Cerebellar nuclear complex (tissue), 1 donor: ENCODE measurements around the gene GANC.

Experiments used
- DNase-seq, 2 experiments: peaks; one replicate each; lab custom pipeline; 2025; lab: John Stamatoyannopoulos, UW

The GANC gene

GRCh38 chr15:42344763-42345162, 71.8 kb downstream of the GANC start:
- DNase-seq = no peak

GRCh38 chr15:42345504-42345903, 72.5 kb downstream of the GANC start:
- DNase-seq = no peak

GRCh38 chr15:42348083-42348482, 75.1 kb downstream of the GANC start:
- DNase-seq = no peak

DNA sequence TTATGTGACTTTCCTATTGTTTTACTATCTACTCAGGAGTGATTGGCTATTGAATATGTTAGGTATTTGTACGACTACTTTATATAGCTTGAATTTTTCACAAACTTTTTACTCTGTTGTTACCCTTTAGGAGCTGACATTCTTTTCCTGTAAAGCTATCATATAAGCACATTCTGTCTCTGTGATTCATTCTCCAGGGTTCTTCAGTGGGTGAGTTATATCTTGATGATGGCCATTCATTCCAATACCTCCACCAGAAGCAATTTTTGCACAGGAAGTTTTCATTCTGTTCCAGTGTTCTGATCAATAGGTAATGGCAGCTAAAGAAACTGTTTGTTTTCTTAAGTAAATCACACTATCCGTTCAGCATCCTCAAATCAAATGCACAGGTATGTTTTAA, 76.2 kb downstream of the GANC start:
- DNase-seq = no peak

DNA sequence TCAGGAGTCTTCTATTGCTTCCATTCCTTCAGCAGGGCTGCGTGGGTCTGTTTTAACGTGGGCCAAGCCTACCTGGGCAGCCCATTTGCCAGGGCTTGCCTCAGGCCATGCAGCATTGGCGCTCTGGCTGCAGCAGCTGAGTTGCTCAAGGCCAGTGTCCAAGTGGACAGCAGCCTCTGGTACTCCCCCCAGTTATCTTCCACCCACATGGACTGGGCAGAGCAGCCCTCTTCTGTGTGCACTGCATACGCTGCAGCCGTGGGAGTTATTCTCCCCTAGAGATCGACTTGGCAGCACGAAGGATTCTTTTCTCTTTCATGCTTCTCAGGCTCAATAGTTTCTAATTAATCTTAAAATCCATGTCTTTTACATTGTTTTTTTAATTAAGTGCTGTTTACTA, 79.4 kb downstream of the GANC start:
- no peak for DNase-seq

GRCh38 chr15:42353061-42353460, 80.1 kb downstream of the GANC start:
- DNase-seq = no peak

DNA sequence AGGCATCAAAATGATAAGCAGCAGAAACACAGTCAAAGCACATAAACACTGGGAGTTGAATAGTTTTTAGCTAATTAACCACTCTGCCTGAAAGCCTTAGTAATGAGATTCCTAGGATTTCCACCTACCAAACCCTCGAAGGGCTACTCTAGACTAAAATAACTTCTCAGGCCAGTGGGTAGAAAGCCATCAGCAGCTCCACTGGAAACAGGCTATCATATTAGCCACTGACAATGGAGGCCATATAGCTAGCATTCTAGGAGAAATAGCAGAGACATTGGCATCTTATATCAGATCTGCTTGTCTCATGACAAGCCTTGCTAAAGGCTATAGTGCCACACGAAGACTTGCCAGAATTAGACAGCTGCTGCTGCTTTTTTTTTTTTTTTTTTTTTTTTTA, 81.8 kb downstream of the GANC start:
- no peak for DNase-seq

- DNase-seq = no peak
Measured at GRCh38 chr15:42355291-42355690, 82.3 kb downstream of the GANC start.

GRCh38 chr15:42356851-42357250, 83.8 kb downstream of the GANC start:
- DNase-seq = no peak

DNA sequence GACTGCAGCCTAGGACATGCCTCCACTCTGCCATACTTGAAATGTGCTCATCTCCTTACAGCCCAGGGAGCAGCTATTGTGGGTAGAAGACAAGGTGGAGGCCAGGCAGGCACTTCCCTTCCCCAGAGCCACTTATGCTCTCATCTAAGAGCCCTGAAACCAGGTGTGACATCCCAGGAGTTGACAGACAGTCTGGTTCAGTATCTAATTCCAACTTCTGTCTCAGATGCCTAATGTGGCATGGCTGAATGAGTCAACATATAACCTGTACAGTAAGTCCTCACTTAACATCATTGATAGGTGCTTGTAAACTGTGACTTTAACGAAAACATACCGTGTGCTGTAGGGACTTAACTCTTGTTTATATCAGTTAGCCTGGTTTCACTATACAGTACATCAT, 85.1 kb downstream of the GANC start:
- no peak for DNase-seq

DNA sequence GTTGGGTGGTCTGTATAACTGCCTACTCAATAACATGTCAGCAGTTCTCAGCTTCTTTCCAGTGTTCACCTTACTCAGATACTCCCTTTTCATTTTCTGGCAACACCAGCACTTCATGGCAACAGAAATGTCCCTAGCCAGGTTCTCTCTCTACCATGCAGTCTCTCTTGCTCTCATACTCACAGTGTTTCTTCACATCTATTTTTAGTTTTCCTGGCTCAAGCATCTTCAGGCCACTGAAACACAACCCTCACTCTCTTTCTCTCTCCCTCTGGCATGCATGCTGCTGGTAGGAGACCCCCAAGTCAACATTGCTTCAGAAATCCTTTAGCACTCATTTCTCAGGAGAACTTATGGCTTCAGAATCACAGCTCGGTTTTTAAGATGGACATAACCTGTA, 86.2 kb downstream of the GANC start, which contains the start of gene CAPN3:
Gene CAPN3, plus strand, starts transcription at position 253 of the 400 bp plus-strand sequence. CDS start 305 bp downstream, outside the sequence.
- DNase-seq = no peak

DNA sequence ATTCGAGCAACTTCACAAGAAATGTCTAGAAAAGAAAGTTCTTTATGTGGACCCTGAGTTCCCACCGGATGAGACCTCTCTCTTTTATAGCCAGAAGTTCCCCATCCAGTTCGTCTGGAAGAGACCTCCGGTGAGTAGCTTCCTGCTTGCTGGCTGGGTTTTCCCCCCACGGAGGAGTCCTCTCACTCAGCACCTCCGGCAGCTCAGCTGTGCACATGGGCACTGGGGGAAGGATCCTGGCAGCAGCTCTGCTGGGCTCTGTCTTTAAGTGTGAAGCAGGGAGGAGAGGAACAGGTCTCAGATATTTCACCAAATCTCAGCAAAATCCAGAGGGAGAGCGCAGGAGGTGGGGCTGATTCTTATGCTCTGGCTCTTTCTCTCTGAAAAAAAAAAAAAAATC, 87.0 kb downstream of the GANC start:
- DNase-seq = no peak

DNA sequence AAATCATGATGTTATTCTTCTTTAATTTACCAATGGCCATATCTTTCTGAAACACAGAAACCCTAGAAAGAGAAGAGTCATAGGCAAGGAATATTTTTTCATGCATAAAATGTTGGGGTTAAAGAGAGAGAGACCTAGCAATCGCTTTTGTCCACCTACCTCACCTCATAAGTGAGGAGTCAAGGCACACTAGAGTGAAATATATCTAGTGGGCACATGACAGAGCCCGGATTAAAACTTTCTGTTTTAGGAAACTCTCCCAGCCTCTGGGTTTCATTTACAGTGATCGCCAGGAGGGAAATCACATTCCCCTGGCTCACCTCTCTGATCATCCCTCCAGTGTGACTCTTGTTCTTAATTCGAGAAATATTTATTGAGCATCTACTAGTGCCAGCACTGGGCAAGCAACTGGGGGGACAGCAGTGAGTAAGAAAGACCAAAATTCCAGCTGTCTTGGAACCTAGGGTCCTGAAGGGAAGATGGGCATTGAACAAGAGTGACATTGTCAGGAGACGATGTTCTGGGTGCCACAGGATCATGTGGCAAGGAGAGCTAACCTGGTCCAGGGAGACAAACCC, 87.6 kb downstream of the GANC start:
- no peak for DNase-seq

- DNase-seq = no peak
Measured at GRCh38 chr15:42363487-42363886, 90.5 kb downstream of the GANC start.

GRCh38 chr15:42363942-42364341, 90.9 kb downstream of the GANC start:
- no peak for DNase-seq

DNA sequence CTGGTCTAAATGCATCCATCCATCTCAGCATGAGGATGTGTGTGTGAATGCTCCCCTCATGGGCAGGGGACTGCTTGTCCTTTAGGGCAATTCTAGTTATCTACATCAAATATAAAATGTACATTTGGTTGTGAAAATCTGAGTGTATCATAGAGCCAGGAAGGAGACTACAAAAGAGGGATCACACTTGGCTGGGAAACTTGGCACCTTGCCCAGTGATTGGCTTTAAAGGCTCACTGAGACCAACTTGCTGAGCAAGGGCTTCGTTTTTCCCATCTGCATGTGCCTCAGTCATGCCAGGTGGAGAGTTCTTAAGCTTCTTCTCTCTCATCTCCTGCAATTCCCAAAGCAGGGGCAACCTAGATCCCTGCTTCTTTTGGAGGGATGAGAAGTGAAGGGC, 91.5 kb downstream of the GANC start:
- no peak for DNase-seq

- no peak for DNase-seq
Measured at GRCh38 chr15:42365921-42366550, 93.0 kb downstream of the GANC start.

DNA sequence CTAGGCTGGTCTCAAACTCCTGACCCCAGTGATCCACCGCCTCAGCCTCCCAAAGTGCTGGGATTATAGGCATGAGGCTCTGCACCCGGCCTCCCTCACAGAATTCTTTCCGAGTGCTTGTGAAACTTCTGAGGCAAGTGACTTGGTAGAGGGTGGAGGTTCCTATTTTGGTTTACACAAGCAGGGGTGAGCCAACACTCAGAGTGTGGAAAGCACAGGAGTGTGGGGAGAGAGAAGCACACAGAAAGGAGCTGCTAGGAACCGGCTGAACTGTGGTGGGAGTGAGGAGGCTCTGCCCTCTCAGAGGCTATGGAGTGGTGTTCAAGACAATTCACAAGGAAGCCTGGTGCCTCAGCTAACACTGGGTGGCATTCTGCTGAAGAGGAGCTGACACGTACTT, 94.0 kb downstream of the GANC start:
- no peak for DNase-seq

- DNase-seq = no peak
Measured at GRCh38 chr15:42368096-42368495, 95.1 kb downstream of the GANC start.

- DNase-seq = no peak
Measured at GRCh38 chr15:42371096-42371495, 98.1 kb downstream of the GANC start.

DNA sequence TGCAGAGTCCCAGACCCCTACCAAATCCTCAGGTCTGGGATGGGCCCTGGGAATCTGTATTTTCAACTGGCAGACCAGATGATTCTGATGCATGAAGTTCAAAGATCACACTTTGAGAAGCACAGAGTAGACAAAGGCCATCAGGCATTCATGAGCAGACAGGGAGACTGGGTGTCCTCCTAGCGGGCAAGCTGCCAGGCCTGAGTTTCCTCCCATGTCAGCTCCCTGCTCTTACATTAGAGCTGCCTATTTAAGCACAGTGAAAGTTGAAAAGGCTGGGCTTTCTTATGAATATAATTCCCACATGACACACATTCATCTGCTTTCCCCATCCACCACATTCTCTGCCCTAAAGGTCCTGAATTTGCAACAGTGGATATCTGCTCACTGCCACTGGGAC, 100.3 kb downstream of the GANC start:
- DNase-seq = no peak

DNA sequence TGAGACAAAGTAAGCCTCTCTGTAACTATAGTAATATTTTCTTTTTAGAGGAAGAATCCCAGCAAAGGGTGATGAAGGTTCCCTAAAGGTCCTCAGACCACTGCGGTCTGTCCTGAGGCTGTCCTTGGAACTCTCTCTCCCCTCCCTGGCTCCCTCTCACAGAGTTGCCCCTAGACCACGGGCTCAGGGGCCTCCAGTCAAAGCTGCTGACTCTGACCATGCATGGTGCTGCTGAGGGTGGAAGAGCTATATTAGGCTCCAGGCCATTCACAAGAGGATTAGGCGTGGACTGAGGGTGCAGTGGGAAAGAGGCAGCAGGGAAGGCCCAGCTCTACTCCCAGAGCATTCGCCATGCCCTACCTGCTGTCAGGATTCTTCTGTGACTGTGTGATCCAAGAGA, 100.9 kb downstream of the GANC start:
- no peak for DNase-seq

GRCh38 chr15:42374810-42375209, 101.8 kb downstream of the GANC start:
- no peak for DNase-seq

DNA sequence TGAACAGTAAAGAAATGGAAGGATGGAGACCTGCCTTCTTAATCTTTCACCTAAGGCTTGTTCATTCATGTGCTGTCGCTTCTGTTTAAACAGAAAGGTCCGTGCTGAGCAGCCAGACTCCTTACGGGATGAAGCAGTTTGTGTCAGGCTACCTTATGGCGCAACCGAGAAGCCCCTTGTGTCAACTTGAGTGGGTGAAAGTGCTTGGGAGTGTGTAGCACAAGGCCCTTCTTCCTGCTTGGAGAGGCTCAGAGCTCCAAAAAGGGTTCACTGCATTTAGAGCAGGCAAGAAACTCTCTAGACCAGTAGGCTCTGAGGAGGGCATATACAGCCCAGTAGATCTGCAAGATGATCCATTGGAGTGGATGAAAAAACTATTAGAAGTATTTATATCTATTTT, 102.3 kb downstream of the GANC start:
- DNase-seq = no peak
